ENCODE results near the gene C5orf58.

- no peak for TF ChIP-seq CTCF (IDR thresholded peaks at IDR 0.05)
- TF ChIP-seq POLR2A (IDR thresholded peaks at IDR 0.05): no peak
These were observed 31.5 kb upstream of the C5orf58 start for GRCh38 chr5:170201311-170201710.
